22Rv1 (cell line): ENCODE results near the gene OSM.

Source experiments
- H3K27ac ChIP-seq: fragments of 450-650 bp; 2 replicates; pipeline ENCODE4 v1.5.1; 2017
- ZFX ChIP-seq: fragments of 450-650 bp; IDR thresholded peaks from 2 replicates; pipeline ENCODE4 v1.6.1; 2017; ENCODE audit warnings: antibody characterized with exemption, borderline replicate concordance
- TF ChIP-seq, protein P1 (sequence below): fragments of 450-650 bp; IDR thresholded peaks from 2 replicates; pipeline ENCODE4 v1.5.1; 2017; ENCODE audit warnings: mild to moderate bottlenecking

OSM gene

DNA sequence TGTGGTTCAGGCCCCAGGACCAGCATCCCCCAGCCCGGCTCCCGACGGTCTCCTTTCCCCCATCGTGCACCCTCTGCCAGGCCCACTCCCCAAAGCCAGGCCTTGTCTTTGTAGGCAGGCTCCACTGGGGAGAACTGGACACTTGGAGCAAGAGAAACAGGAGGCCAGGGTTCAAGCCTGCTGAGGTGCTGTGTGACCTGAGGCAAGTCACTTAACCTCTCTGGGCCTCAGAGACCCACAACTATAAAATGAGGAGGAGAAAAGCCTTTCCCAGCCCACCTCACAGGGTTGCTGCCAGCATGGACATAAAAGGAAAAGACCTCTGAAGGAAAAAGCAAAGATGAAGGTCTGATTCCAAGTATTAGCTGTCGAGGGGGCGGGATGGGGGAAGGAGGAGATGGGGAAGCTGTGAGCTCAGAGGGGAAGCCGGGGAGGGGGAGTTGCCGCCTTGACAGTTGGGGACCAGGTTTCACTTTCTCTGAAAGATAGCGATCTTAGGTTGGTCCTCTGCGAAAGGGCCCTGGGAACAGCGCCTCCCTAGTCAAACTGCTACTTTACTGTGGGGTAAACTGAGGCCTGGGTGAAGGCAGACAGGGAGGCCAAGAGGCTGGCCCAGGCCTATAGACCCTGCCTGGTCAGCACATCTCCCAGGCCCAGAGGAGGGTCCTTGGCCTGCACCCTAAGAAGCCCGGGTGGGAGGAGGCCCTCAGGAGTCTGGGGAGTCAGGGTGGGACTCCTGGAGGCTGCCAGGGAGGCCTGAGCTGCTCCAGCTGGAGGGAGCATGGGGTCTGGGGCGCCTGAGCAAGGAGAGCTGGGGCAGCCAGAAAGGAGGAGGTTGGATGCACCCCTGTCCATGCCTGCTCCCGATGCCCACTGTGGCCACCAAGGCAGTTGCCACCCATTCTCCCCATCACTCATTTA is 991 bp upstream of the OSM start:
- no peak for TF ChIP-seq ZFX
- TF ChIP-seq, protein P1, sequence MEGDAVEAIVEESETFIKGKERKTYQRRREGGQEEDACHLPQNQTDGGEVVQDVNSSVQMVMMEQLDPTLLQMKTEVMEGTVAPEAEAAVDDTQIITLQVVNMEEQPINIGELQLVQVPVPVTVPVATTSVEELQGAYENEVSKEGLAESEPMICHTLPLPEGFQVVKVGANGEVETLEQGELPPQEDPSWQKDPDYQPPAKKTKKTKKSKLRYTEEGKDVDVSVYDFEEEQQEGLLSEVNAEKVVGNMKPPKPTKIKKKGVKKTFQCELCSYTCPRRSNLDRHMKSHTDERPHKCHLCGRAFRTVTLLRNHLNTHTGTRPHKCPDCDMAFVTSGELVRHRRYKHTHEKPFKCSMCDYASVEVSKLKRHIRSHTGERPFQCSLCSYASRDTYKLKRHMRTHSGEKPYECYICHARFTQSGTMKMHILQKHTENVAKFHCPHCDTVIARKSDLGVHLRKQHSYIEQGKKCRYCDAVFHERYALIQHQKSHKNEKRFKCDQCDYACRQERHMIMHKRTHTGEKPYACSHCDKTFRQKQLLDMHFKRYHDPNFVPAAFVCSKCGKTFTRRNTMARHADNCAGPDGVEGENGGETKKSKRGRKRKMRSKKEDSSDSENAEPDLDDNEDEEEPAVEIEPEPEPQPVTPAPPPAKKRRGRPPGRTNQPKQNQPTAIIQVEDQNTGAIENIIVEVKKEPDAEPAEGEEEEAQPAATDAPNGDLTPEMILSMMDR = no peak

DNA sequence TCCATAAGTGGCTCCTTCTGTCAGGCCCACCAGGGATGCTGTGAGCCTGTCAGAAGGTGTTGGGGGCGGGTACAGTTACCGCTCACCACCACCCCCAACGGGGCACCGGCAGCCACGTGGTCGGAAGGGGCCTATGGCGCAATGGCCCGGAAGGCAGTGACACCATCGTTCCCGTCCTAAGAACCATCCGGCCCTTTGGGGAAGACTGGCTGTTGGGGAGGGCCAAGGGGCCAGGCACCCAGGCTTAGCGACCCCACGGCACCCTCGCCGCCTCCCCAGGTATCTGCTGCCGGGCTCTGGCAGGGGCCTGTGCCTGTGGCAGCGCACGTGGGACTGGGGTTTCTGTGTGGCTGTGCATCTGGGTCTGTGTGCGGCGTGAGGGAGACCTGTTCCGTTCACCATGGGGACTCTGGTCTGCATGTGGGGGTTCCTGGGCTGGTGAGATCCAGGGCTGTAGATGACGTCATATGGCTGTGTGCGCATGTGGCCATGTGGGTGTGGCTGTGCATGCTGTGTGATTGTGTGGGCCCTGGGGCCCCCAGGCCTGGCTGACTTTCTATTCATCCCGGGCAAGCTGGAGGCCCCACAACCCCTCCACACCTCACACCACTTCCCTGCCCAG is 717 bp downstream of the OSM start:
- TF ChIP-seq, protein P1 = no peak
- TF ChIP-seq ZFX = no peak
- no peak overlapping the region for H3K27ac ChIP-seq

More for the DNA sequence above, 991 bp upstream of the OSM start:
- H3K27ac ChIP-seq = no peak overlapping the region

DNA sequence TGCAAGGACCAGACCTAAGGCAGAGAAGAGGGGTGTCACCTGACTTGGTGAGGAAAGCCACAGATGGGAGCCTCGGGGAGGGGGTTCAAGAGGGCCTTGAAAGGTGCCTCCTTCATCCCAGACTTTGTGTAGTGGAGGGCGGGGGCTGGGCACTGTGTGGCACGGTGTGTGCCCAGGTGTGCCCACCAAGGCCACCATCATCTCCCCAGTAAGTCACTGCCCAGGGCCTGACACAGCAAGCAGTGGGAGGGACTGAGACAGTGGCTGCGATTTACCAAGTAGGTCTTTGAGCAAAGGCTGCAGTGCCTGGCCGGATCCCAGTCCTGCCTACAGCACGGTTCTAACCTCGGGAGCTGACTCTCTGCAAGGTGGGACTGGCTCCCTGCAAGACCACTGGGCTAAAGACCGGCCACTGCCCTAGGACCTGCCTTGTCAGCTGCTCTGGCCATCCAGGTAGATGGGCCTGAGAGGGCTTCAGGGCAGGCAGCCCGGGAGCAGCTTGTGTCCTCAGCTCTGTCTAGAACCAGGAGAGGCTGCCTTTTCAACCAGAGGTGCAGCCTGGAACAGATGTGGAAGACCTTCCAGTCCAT is 1.4 kb downstream of the OSM start:
- no peak overlapping the region for H3K27ac ChIP-seq
- TF ChIP-seq ZFX = no peak
- TF ChIP-seq, protein P1 = no peak

DNA sequence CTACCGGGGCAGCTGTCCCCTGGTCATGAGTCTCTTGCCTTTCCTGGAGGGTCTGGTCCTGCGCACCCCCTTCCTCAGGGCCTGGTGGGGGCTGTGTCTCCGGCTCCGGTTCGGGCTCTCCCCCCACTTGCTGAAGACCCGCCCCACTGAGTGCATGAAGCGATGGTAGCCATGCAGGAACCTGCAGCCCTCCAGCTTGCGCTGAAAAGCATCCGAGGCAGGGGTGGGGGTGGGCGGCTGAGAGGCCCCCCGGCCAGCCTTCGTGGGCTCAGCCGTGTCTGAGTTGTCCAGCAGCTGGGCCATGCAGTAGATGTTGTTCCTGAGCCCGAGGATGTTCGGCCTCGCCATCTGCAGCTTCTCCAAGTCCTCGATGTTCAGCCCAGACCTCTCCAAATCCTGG is 2.8 kb downstream of the OSM start:
- no peak for TF ChIP-seq ZFX
- TF ChIP-seq, protein P1 = no peak
- H3K27ac ChIP-seq = no peak overlapping the region

DNA sequence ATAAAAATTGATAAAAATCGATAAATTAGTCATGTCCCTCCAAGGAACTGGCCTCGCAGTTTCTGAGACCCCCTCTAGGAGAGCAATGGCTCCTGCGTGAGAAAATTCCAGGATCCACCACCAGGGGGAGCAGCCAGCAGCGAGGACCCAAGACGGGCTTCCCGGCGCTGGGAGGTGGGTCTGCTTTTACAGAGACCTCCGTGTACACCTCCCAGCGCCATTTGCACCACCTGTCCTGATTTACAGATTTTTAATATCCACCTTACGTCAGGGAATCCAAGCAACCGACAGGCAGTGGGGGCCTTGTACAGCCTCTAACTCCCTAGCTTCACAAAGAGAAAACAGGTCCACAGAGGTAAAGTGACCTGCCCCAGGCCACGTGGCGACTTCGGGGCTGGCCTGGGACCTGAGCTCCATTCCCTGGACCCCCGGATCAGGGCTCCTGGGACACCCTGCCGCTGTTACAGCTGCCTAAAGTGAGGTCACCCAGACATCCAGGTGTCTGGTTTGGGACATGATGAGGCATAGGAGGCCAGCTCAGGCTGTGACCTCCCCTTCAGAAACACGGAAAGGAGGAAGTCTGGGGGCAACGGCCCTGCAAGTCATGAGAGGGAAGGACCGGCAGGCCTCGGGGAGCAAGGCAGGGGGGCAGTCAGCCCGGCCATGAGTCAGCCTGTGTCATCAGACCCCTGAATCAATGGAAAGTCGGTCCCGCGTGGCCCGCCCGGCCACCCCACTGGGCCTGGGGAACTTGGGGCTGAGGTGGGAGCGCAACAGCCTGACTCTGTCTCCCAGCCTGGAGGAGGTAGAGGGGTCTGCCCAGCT is 3.5 kb downstream of the OSM start:
- H3K27ac ChIP-seq = no peak overlapping the region
- no peak for TF ChIP-seq ZFX
- TF ChIP-seq, protein P1 = peak; percentile 99

DNA sequence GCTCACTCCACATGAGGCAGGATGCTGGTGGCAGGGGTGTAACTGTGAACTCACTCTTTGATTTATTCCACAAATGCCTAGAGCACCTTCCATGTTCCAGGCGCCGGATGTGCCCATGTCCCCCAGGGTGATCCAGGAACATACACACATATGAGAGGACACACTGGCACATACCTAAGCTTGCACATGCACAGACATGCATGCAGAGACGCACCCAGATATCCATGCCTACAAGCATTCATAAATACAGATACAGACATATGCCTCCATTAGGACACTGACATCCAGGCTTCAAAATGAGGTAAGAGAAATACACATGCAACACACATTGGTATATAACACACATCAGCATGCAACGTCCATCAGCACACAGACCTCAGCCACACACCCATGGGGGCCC is 4.5 kb downstream of the OSM start:
- no peak overlapping the region for H3K27ac ChIP-seq
- no peak for TF ChIP-seq ZFX
- TF ChIP-seq, protein P1 = no peak
